GM03348 (cell line): ENCODE data around the gene RNF207.

Experiments used
- DNase-seq: peaks from one replicate; pipeline ENCODE4 v3.0.0; 2012; ENCODE audit warnings: low spot score

The RNF207 gene

GRCh38 chr1:6234502-6235295, 28.8 kb downstream of the RNF207 start:
- peak; percentile 55 for DNase-seq

DNA sequence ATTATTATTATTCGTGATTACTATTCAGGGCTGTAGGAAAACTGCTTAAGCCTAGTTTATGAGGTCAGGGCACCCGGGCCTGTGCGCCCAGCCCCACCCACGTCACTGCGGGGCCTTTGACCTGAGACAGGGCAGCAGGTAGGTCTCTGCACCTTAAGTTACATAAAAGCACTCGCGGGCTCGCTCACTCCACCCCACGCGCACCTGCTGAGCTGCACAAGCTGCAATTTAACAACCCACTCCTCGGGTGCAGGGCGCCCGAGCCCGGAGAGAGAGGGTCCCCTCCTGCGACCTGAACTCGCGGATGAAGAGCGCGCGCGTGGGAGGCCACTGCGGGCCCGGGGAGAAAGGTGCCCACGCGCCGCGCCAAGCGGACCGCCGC, 29.4 kb downstream of the RNF207 start:
- DNase-seq: no peak

DNA sequence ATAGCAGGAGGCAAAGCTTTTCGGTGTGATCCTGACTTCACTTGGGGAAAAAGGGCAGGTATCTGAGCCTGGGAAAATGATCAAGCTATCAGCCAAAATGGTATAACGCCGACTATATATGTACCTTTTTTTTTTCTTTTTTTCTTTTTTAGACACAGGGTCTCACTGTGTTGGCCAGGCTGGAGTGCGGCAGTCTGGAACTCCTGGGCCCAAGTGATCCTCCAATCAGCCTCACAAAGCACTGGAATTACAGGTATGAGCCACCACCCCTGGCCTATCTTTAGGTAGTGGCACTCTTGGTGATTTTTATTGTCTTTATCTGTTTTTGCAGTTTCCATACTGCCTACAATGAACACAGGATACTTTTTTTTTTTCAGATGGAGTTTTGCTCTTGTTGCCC, 31.2 kb downstream of the RNF207 start:
- DNase-seq: no peak

DNA sequence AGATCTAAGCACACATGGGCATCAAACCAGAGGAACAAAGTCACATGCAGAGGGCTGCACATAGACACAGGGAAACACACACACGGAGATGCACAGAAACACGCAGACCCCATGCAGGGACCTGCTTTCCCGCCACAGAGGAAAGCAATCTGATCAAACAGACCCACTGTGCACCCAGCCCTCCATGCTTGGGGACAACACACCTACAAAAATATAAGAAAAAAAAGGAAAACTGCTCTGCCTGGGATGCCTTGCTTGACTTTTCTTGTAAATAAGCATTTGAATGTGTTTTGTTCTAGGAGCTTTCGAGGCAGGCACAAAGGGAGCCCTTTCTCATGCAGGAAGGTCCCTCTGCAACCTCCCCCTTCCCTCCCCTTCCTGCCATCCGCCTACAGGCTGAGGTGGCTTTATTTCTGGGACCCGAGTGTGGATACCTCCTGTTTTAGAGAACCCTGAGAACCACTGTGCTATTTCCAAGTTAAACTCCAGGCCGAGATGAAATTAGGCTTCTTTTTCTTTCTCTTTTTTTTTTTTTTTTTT, 33.4 kb downstream of the RNF207 start:
- no peak for DNase-seq

DNA sequence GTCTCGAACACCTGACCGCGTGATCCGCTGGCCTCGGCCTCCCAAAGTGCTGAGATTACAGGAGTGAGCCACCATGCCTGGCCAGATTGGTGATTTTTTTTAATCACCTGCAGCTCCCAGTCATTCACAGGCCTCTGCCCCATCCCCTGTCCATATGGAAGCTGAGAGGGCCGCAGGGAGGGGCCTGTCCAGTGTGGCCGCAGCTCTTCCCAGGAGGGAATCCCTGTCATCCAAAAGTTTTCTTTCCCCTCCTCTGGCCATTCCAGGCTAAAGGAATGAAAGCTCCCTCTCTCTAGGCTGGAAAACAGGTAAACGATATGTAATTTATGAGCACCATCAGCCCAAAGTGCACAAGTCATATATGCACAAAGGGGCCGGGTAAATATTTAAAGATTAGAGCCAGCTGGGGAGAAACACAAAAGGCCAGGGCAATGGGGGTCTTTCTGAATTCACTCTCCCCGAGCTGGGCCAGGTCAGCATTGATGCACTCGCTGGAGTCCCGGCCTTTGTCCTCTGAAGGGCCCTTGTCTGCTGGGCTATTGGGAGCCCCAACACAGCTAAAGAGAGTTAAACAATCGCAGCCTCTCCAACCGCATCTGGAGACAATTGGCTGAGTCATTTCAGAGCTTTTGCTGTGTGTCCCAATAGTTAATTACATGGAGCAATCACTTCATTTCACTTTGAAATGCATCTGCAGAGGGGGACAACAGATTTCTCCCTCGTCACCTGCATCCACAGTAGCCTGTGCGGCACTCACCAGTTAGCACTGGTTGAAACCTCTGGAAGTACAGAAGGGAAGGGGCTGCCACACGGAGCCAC, 34.2 kb downstream of the RNF207 start:
- peak; percentile 66 for DNase-seq

DNA sequence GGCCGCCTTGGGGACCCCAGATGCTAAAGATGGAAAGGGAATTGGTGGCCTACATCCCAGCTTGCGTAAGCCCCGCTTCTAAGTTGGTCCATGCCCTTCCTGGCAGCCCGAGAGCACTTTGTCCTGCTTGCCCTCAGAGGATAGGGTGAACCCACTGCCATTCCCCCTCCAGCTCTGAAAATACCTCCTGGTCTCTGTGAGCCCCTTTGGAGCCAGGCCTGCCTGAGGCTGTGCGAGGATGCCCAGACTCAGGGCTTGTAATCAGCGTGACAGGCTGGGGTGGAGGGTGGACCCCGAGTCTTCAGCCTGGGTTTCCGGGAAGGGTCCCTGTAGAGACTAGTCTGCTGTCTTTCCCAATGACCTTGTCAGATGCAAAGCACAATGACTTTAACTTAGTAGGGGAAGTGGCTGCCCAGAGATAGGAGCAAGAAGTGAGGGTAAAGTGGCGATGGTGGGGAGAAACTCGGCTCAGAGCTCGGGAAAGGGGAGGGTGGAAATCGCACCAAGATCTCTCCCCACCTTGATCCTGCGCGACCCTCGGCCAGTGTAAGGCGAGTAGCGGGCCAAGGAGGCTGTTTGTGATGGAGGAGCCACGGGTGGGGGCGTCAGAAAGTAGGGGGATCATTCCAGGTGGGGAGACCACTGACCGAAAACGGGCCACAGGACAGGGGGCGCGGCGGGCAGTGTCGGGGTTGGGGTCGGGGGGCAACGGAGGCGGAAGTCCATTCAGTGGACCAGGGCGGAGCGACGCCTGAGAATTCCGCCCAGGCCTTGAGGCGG, 35.4 kb downstream of the RNF207 start:
- no peak for DNase-seq

GRCh38 chr1:6241887-6242740, 36.2 kb downstream of the RNF207 start:
- DNase-seq: peak; percentile 53

DNA sequence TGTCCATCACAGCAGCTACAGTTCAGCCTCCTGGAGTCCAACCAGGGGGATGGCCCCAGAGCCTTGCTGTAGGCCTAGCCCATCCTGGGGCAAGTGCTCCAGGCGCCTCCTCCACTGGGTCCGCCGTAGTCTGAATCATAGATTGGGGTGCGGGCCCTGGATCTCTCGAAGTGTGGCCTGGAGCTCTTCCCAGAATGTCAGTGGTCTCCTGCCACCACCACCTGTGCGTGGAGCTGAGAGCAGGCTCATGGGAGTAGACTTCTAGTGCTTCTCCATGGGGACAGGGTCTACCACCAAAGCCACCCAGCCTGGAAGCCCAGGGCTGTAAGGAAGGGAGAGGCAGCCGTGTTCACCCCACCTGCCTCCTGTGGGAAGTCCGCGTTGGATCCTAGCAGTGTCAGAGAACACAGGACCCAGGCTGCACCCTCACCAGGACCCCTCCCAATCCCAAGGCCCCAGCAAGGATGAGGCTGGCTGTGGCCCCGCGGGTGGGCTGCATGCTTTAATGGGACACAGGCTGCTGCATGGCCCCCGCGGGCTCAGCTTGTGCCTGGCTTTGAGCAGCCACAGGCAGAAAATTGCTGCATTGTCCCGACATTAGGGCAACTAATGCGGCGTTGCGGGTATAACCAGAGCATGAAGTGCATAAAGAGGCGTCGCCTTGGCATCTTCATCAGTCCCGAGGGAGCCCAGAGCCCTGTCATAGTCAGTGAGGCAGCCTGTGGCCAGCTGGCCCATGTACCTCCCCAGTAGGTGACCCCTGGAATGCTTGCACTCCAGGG, 37.3 kb downstream of the RNF207 start:
- DNase-seq: no peak

- no peak for DNase-seq
Observed at GRCh38 chr1:6243993-6244392, 38.1 kb downstream of the RNF207 start, which contains the start of gene HES3. Gene HES3 (plus strand): TSS chr1:6244179. CDS start chr1:6244366, 187 bp downstream.

DNA sequence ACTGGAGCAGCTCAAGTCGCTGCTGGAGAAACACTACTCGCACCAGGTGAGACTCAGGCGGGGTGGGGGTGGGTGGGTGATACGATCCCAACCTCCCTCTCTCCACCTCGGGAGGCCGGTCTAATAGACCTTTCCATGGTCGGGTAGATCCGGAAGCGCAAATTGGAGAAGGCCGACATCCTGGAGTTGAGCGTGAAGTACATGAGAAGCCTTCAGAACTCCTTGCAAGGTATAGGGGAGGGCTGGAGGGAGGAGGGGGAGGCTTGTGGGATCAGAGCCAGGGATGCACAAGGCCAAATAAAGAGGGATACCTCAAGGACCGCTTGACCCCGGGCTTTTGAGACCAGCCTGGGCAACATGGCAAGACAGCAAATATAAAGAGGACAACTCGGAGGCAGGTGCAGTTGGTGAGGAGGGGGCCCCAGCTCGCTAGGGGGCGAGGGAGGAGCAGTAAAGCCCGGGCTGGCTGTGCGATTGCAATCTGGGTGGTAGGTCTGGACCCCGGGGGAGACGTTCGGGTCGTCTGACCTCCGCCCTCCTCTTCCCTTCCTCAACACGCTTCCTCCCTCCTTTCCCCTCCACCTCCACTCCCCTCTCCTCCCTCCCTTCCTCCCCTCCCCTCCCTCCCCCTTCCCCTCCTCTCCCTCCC, 38.6 kb downstream of the RNF207 start:
- no peak for DNase-seq

DNA sequence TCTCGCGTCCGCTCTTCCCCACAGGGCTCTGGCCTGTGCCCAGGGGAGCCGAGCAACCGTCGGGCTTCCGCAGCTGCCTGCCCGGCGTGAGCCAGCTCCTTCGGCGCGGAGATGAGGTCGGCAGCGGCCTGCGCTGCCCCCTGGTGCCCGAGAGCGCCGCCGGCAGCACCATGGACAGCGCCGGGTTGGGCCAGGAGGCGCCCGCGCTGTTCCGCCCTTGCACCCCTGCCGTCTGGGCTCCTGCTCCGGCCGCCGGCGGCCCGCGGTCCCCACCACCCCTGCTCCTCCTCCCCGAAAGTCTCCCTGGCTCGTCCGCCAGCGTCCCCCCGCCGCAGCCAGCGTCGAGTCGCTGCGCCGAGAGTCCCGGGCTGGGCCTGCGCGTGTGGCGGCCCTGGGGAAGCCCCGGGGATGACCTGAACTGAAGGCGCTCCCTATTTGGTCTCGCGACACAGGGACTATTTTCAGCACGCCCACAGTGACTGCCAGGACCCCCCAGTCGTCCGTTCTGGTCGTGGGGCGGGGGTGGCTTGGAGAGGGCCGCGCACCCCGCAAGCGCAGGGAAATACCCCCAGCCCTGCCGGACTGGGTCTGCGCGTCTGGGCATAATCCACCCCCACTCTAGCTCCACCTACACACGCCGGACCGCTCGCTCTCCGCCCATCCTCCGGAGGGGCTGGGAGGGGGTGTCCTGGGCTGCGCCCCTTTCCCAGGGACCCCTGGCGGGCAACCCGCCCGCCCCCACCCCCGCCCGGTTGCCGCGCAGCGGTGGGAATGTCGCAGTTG, 39.4 kb downstream of the RNF207 start:
- peak; percentile 94 for DNase-seq

DNA sequence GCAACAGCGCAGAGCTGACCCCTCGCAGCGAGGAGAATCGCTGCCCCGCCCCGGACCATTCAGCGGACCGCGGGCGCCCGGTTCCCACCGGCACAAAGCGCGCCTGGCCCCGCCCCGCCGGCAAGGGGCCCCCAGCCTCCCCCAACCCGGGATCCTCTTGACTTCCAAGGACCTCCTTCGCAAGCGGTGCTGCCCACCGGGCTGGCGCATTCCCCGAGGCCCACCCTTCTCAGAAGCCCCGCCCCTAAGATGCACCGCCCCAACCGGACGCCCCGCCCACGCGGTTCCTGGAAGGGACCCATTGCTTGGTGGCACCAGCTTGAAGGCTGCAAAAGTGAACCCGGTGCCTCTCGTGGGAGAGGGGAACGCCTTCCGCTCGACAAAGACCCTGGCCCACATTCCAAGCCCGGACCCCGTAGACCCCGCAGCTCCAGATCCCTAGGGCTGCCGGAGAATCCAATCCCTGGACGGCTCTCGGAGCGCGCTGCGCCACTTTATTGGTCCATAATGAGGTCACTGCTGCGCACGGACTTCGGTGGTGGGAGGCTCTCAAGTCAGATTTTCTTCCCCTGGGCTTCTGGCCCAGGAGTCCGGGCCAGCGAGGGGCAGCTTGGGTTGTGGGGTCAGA, 40.1 kb downstream of the RNF207 start:
- peak; percentile 45 for DNase-seq

DNA sequence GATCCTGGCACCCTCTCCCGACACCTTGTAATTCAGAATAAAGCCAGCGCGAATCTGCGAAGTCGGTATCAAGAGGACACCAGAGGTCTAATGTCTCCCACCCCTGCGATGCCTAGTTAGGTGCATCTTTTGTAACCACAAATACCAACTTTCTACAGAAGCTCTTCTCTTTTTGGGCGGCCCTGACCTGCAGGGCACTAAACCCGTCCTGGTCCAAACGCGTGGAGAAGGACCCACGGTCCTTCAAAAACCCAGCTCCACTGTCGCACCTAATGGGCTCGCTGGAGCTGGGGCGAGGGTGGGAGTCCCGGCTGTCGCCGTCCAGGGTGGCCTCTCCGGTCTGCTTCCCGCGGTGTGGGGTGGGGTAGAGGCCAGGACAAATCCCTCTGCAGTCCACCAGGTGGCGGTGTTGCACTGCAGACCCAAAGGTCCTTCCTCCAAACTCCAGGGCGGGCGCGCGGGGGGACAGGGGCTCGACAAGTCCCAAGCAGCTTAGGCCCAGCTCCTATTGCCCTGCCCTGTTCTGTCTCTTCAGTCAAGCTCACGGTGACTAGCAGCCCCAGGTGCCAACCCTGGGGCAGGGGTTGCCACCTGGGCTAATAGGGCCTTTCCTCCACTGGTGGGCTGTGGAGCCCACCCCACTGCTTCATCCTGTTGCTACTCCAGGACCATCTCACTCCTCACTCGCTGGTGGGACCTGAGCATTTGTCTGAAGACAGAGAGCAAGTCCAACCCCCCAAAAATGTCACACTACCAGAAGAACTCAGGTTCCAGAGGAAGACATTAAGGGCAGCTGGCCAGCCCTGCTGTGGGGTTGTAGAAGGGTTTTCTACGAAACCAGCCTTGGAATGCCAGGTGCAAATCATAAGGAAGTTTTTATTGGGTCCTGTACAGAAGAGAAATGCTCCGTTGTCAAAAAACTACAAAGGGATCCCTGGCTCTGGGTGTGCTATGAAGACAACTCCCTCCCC, 40.9 kb downstream of the RNF207 start:
- DNase-seq: peak; percentile 90

GRCh38 chr1:6247651-6248050, 41.7 kb downstream of the RNF207 start:
- DNase-seq: no peak

DNA sequence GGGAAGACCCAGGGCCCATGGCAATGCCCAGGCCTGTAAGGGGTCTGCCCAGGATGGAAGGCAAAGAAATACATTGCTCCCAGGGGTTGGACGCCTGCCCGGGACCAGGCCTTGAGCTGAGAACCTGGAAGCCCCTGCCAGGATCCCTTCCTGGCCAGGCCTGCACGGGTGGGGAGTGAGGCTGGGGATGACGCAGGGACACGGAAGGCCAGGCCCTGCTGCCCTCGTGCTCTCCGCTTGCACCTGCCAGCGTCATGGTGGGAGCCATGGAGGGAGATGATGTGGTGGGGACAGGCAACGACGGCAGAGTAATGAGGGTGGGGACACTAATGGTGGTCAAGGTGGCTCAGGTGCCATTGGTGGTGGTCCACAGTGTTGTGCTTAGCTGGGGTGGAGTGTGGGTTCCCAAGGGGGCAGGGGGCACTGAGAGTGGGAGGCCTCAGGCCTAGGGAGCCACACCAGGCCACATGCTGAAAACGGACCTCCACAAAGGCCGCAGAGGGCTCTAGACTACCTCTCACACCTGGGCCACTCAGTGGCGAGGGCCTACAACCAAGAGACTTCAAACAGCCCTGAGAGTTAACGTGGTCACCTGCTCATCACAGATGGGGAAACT, 42.4 kb downstream of the RNF207 start:
- no peak for DNase-seq

DNA sequence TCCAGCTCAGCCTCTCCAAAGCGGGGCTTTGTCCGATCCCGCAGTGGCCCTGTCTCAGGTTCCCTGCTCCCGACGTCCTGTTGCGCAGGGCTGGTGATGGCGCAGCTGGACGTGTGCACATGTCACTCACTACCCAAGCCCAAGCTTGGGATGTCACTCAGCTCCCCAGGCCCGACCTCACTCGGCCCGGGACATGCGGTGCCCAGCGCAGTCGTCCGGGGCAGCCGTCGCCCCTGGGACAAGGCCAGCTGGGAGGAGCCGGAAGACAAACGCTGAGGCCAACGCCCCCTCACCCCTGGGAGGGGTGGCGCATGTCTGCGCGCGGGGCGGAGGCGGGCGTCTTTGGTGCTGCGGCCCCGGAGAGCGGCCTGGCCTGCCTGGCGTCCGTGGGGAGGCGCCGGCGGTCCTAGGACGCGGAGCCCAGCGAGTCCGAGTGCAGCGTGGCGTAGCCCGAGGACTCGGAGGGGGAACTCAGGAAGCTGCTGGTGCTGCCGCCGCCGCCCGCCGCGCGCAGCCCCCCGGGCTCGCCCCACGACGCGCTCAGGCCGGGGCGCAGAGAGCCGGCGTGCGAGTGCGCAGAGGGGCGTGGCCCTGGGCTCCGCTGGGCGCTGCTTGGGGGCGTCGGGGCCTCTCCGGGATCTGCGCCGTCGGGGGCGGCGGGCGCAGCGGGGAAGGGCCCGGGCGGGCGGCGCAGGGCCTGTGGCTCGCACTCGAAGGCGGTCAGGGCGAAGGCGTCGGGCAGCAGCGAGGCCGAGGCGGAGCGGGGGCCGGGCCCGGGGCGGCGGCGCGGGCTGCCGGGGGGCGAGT, 43.2 kb downstream of the RNF207 start:
- peak; percentile 12 for DNase-seq
